PC-3 (cell line): ENCODE measurements around the gene USP48. TPM values are rescaled to one million over a fixed set of nuclear protein-coding genes. Genes with fewer than 3 reads are reported as not detected.

Source experiments
- ATAC-seq: fragments of 200-7000 bp; cut with Tn5 transposase; 2 replicates; pipeline ENCODE4 v1.9.1; 2020; ENCODE audit warnings: mild to moderate bottlenecking, moderate library complexity
- BruUV-seq: library from RNA; stranded (reverse); fragments of 400-500 nt; replicated peaks from 2 replicates; lab custom pipeline; 2021; lab: Mats Ljungman, UMichigan
- CTCF ChIA-PET: fragments of 300-600 bp; sonication (Branson Sonifier 250); formaldehyde crosslinking; loops from one replicate; lab custom pipeline; 2022; ENCODE audit warnings: antibody characterized with exemption; lab: Charles Lee
- POLR2A ChIA-PET: fragments of 300-600 bp; sonication (Branson Sonifier 250); formaldehyde crosslinking; loops from one replicate; lab custom pipeline; 2022; ENCODE audit warnings: antibody characterized with exemption; ENCODE audit not compliant: unreplicated experiment; lab: Charles Lee
- DNase-seq: peaks from one replicate; pipeline ENCODE4 v3.0.0-alpha.2; 2015
- H2AFZ ChIP-seq: fragments of 300-600 bp; sonication (generic); 2 replicates; pipeline ENCODE4 v1.6.0; 2016; ENCODE audit warnings: antibody characterized with exemption, low read length
- H3F3A ChIP-seq: fragments of 300-600 bp; sonication (generic); one replicate; pipeline ENCODE4 v1.6.0; 2017; ENCODE audit warnings: antibody characterized with exemption, low read length, control low read depth, mild to moderate bottlenecking; ENCODE audit not compliant: unreplicated experiment
- H3K27ac ChIP-seq: fragments of 300-600 bp; sonication (generic); 2 replicates; pipeline ENCODE4 v1.5.1; 2016; ENCODE audit warnings: mild to moderate bottlenecking, low read length
- H3K27me3 ChIP-seq: fragments of 300-600 bp; sonication (generic); 2 replicates; pipeline ENCODE4 v1.6.1; 2016; ENCODE audit warnings: low read length, mixed read lengths
- H3K36me3 ChIP-seq: fragments of 300-600 bp; sonication (generic); 2 replicates; pipeline ENCODE4 v1.6.1; 2016; ENCODE audit warnings: low read depth, mixed run types, low read length, mixed read lengths
- H3K4me1 ChIP-seq: fragments of 300-600 bp; sonication (generic); 2 replicates; pipeline ENCODE4 v1.5.1; 2016; ENCODE audit warnings: low read length; ENCODE audit not compliant: insufficient read depth
- H3K4me2 ChIP-seq: fragments of 300-600 bp; sonication (generic); 2 replicates; pipeline ENCODE4 v1.6.0; 2016; ENCODE audit warnings: low read length
- H3K4me3 ChIP-seq: fragments of 300-600 bp; sonication (generic); 2 replicates; pipeline ENCODE4 v1.5.1; 2016; ENCODE audit warnings: mild to moderate bottlenecking, low read length, mixed read lengths
- H3K79me2 ChIP-seq: fragments of 300-600 bp; sonication (generic); 2 replicates; pipeline ENCODE4 v1.6.1; 2017; ENCODE audit warnings: low read length, mixed read lengths
- H3K9ac ChIP-seq: fragments of 300-600 bp; sonication (generic); 2 replicates; pipeline ENCODE4 v1.6.0; 2016; ENCODE audit warnings: mild to moderate bottlenecking, low read length
- H3K9me2 ChIP-seq: fragments of 300-600 bp; sonication (generic); replicated peaks from 2 replicates; pipeline ENCODE4 v1.6.1; 2016; ENCODE audit warnings: mixed run types, low read length, mixed read lengths
- H3K9me3 ChIP-seq: fragments of 300-600 bp; sonication (generic); 2 replicates; pipeline ENCODE4 v1.6.1; 2016; ENCODE audit warnings: low read length, mixed read lengths
- H4K20me1 ChIP-seq: fragments of 300-600 bp; sonication (generic); 2 replicates; pipeline ENCODE4 v1.6.1; 2016; ENCODE audit warnings: low read length, mixed read lengths
- EZH2 ChIP-seq: fragments of 300-600 bp; sonication (generic); IDR thresholded peaks from one replicate; pipeline ENCODE4 v1.6.1; 2017; ENCODE audit warnings: antibody characterized with exemption, mild to moderate bottlenecking, low read length; ENCODE audit not compliant: unreplicated experiment
- EZH2phosphoT487 ChIP-seq: fragments of 300-600 bp; sonication (generic); IDR thresholded peaks from 2 replicates; pipeline ENCODE4 v1.6.1; 2018; ENCODE audit warnings: mild to moderate bottlenecking, antibody characterized with exemption, low read length, borderline replicate concordance
- intact Hi-C: fragments of 100-400 bp; cut with micrococcal nuclease; formaldehyde crosslinking; loops from 2 replicates; pipeline ENCODE4 v1.9.0; 2023
- total RNA-seq: library from RNA; depleted of rRNA; stranded (reverse); fragments of >200 nt; gene quantifications from 2 replicates; pipeline ENCODE4 v1.2.3, GENCODE V29; 2014
- TF ChIP-seq, protein P1 (sequence below): fragments of 300-600 bp; sonication (generic); conservative IDR thresholded peaks from 2 replicates; pipeline ENCODE4 v1.5.1; 2017; ENCODE audit warnings: antibody characterized with exemption, low read depth, mild to moderate bottlenecking, low read length

USP48 gene
- total RNA-seq, 1 experiment from 2014 or later = 33.3 TPM

DNA sequence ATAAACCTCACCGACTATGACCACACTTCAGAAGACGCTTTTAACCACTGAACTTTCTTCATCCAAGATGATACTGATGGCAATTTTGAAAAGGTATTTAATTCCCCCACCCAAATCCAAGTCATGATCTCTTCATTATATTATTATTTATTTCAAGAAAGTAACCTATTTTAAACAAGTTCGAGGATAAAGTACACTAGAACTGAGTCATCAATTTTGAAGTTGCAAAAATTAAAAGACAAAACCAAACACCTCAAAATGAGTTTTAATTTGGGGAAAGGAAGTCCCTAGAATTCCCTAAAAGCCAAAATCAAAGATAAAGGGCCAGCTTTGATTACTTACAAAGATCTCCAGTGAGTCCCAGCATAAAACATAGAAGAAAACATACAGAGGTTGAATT lies 58.4 kb downstream of the USP48 start:
- DNase-seq (no peak), ATAC-seq (no peak)
- Histone ChIP-seq H3K27ac (no peak overlapping the region), H3K9ac (no peak overlapping the region), H3K27me3 (no peaks in the 10 kb centered on the region), H3K9me3 (no peaks in the 10 kb centered on the region), H2AFZ (no peak overlapping the region), H3F3A (no peaks in the 10 kb centered on the region), H3K4me2 (no peak overlapping the region), H3K36me3 (peaks cover 29% of the 10 kb centered on the region), H3K79me2 (no peaks in the 10 kb centered on the region), H4K20me1 (no peaks in the 10 kb centered on the region), H3K4me3 (no peak overlapping the region), H3K4me1 (no peaks in the 10 kb centered on the region), H3K9me2 (no peaks in the 10 kb centered on the region)
- POLR2A ChIA-PET = no interaction called here
- no peak for TF ChIP-seq EZH2phosphoT487
- TF ChIP-seq EZH2 = no peak
- TF ChIP-seq, protein P1, sequence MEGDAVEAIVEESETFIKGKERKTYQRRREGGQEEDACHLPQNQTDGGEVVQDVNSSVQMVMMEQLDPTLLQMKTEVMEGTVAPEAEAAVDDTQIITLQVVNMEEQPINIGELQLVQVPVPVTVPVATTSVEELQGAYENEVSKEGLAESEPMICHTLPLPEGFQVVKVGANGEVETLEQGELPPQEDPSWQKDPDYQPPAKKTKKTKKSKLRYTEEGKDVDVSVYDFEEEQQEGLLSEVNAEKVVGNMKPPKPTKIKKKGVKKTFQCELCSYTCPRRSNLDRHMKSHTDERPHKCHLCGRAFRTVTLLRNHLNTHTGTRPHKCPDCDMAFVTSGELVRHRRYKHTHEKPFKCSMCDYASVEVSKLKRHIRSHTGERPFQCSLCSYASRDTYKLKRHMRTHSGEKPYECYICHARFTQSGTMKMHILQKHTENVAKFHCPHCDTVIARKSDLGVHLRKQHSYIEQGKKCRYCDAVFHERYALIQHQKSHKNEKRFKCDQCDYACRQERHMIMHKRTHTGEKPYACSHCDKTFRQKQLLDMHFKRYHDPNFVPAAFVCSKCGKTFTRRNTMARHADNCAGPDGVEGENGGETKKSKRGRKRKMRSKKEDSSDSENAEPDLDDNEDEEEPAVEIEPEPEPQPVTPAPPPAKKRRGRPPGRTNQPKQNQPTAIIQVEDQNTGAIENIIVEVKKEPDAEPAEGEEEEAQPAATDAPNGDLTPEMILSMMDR = no peak
- intact Hi-C loops = no loop called here
- CTCF ChIA-PET = no interaction called here
- no TSS peak for BruUV-seq

DNA sequence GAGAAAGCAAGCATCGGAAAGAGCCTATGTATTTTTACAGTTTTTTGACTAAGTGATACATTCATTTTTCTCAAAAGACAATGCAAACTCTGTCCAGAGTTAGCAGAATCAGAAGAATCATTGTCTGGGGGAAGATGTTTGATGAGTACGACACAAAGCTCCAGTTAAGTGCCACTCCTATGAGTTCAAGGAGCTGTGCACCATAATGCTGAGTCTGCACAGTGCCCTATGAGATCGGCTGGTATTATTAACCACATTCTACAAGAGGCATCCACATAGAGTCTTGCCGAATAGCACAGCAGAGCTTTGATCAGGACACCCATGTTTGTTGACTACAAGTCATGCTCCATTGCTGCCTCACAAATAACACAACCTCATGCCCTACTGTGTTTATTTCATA lies 58.9 kb downstream of the USP48 start:
- no TSS peak for BruUV-seq
- Histone ChIP-seq H3K4me1 (no peaks in the 10 kb centered on the region), H4K20me1 (no peaks in the 10 kb centered on the region), H3K27ac (no peak overlapping the region), H2AFZ (no peak overlapping the region), H3K4me3 (no peak overlapping the region), H3F3A (no peaks in the 10 kb centered on the region), H3K9me3 (no peaks in the 10 kb centered on the region), H3K4me2 (no peak overlapping the region), H3K9ac (no peak overlapping the region), H3K27me3 (no peaks in the 10 kb centered on the region), H3K9me2 (no peaks in the 10 kb centered on the region), H3K36me3 (peaks cover 26% of the 10 kb centered on the region), H3K79me2 (no peaks in the 10 kb centered on the region)
- POLR2A ChIA-PET = no interaction called here
- ATAC-seq (no peak), DNase-seq (no peak)
- intact Hi-C loops = no loop called here
- TF ChIP-seq EZH2phosphoT487 (no peak), EZH2 (no peak)
- TF ChIP-seq, protein P1 = no peak
- CTCF ChIA-PET = no interaction called here

DNA sequence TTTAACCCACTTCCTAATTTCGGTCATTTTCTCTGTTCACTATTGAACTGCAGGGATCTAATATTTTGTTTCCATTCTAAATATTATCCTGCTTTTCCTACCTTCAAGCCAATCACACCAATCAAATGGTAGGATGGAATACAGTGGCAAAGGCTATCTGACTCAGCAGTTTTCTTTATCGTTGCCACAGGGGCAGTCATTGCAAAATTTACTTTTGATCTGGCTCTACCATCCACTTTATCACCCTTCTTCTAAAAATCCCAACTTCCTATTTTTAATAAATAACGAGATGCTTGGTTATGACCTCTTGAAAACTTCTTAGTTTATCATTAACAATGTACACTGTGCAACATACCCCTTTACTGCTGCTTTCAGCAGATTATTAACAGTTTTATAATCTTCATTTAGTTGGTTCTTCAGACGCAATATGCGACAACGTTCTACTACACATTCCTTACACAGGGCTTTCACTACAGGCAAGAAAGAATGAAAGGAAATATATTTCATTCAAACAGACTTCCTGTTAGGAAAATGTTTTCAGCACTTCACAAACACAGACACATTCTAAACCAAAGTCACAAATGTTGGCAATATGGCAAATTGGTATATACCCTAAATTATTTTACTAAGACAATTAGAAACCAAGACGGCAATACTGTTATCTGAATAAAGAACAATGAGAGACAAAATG lies 61.5 kb downstream of the USP48 start:
- no peak for DNase-seq
- CTCF ChIA-PET = no interaction called here
- TF ChIP-seq, protein P1 = no peak
- TF ChIP-seq EZH2phosphoT487 (no peak), EZH2 (no peak)

More for the DNA sequence above, 61.5 kb downstream of the USP48 start:
- Histone ChIP-seq H3K36me3 (peaks cover 28% of the 10 kb centered on the region), H4K20me1 (no peaks in the 10 kb centered on the region), H3K9me2 (no peaks in the 10 kb centered on the region), H3K4me3 (no peak overlapping the region), H2AFZ (no peak overlapping the region), H3K4me2 (no peak overlapping the region), H3K9me3 (no peaks in the 10 kb centered on the region), H3K4me1 (no peaks in the 10 kb centered on the region), H3K9ac (no peak overlapping the region), H3K27ac (no peak overlapping the region), H3K79me2 (no peaks in the 10 kb centered on the region), H3F3A (no peaks in the 10 kb centered on the region), H3K27me3 (no peaks in the 10 kb centered on the region)
- intact Hi-C loops = no loop called here
- POLR2A ChIA-PET = no interaction called here
- BruUV-seq = no TSS peak
- ATAC-seq = no peak
